ENCODE data around the gene MCM9.

DNA sequence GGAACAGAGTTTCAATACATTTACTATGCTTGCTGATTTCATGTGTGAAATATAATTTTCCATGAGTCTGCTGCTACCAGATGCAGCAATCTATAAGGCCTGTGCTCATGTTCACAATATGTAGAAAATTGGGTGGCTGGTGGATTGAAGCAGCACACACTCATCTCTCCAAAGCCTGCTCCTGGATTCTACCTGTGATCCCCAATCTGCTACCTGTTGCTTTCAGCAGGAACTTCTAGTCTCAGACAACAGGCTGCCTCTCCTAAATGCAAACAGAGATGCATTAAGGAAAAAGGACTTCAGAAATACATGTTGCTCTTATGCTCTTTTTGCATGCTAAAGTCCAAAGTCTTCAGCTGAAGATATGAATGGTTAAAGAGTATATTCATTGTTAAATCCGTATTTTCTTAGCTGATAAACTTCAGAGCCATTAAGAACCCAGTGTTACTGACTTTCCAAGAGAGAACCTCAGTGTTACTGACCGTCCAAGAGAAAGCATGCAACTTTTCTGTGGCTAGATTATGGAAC lies 30.9 kb upstream of the MCM9 start:
- TF ChIP-seq, protein P1, sequence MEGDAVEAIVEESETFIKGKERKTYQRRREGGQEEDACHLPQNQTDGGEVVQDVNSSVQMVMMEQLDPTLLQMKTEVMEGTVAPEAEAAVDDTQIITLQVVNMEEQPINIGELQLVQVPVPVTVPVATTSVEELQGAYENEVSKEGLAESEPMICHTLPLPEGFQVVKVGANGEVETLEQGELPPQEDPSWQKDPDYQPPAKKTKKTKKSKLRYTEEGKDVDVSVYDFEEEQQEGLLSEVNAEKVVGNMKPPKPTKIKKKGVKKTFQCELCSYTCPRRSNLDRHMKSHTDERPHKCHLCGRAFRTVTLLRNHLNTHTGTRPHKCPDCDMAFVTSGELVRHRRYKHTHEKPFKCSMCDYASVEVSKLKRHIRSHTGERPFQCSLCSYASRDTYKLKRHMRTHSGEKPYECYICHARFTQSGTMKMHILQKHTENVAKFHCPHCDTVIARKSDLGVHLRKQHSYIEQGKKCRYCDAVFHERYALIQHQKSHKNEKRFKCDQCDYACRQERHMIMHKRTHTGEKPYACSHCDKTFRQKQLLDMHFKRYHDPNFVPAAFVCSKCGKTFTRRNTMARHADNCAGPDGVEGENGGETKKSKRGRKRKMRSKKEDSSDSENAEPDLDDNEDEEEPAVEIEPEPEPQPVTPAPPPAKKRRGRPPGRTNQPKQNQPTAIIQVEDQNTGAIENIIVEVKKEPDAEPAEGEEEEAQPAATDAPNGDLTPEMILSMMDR (IDR thresholded peaks at IDR 0.05; ENCODE audit: low read depth, low read length, poor library complexity, severe bottlenecking), result no peak
- TF ChIP-seq EZH2phosphoT487 (IDR thresholded peaks at IDR 0.05; ENCODE audit: borderline replicate concordance, low read length), result no peak
